ENCODE data around the gene BLVRA. TPM values are rescaled to one million over a fixed set of nuclear protein-coding genes. Genes with fewer than 3 reads are reported as not detected.

Gene BLVRA
- total RNA-seq, 2 experiments from 2014 or later = 0.91 TPM; not detected in 1

DNA sequence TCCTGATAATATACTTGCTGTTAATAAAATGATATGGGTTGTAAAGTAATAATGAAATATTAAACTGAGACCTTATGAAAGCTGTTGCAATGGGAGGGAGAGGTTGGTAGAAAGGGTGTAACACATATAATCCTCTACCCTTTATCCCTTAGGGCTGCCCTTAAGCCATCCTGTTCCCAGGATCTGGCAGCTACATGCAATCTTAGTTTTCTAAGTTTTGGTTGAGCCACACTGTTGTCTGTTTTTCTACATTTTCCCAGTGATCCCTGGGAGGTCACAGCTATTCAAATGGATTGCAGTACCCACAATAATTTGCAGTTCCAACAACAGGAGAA, 35.5 kb upstream of the BLVRA start:
- Histone ChIP-seq H2AFZ (ENCODE audit: low read length) (no peak overlapping the region), H3K36me3 (ENCODE audit: insufficient read depth, low read length) (peaks cover 34% of the 10 kb centered on the region), H3K4me1 (ENCODE audit: insufficient read depth, low read length, poor library complexity, severe bottlenecking) (peaks cover 6% of the 10 kb centered on the region), H4K20me1 (ENCODE audit: insufficient read depth, low read length) (peaks cover 16% of the 10 kb centered on the region), H3K9me2 (ENCODE audit: insufficient read depth, low read length) (no peaks in the 10 kb centered on the region), H3K9me3 (ENCODE audit: low read length) (peaks cover 20% of the 10 kb centered on the region; the same call in 1 of the 2 replicates), H3K27ac (ENCODE audit: low read depth, low read length, poor library complexity, severe bottlenecking) (no peak overlapping the region), H3K4me2 (ENCODE audit: low read length) (no peak overlapping the region), H3K79me2 (ENCODE audit: insufficient read depth, low read depth, low read length) (peaks cover 92% of the 10 kb centered on the region), H3K4me3 (ENCODE audit: low read depth, low read length, poor library complexity, severe bottlenecking) (no peak overlapping the region)
- no TSS peak for BruUV-seq (replicated peaks)
- ChIA-PET POLR2A (interaction anchor here (1.0 kb wide), 1 partner anchor 145 kb away, joined by 4 read pairs; no protein-coding TSS in a partner anchor), CTCF (ENCODE audit: unreplicated experiment) (interaction anchor here (3.2 kb wide), 1 partner anchor 141 kb away, joined by 16 read pairs; the partner anchor contains the start of gene STK17A)
- TF ChIP-seq, protein P1, sequence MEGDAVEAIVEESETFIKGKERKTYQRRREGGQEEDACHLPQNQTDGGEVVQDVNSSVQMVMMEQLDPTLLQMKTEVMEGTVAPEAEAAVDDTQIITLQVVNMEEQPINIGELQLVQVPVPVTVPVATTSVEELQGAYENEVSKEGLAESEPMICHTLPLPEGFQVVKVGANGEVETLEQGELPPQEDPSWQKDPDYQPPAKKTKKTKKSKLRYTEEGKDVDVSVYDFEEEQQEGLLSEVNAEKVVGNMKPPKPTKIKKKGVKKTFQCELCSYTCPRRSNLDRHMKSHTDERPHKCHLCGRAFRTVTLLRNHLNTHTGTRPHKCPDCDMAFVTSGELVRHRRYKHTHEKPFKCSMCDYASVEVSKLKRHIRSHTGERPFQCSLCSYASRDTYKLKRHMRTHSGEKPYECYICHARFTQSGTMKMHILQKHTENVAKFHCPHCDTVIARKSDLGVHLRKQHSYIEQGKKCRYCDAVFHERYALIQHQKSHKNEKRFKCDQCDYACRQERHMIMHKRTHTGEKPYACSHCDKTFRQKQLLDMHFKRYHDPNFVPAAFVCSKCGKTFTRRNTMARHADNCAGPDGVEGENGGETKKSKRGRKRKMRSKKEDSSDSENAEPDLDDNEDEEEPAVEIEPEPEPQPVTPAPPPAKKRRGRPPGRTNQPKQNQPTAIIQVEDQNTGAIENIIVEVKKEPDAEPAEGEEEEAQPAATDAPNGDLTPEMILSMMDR (conservative IDR thresholded peaks at IDR 0.05; ENCODE audit: low read length) = no peak
- TF ChIP-seq EZH2phosphoT487 (IDR thresholded peaks at IDR 0.05; ENCODE audit: borderline replicate concordance, low read depth, low read length) = no peak
- no peak for DNase-seq (ENCODE audit: low spot score)
- intact Hi-C loops (cut with micrococcal nuclease; ENCODE audit: unreplicated experiment) = loop anchor here (10.0 kb wide), 2 partner anchors 232 to 268 kb away; no protein-coding TSS in a partner anchor

- Histone ChIP-seq H3K79me2 (ENCODE audit: insufficient read depth, low read depth, low read length) (peaks cover 81% of the 10 kb centered on the region), H2AFZ (ENCODE audit: low read length) (no peak overlapping the region), H3K9me3 (ENCODE audit: low read length) (peaks cover 13% of the 10 kb centered on the region; the same call in 1 of the 2 replicates), H3K27ac (ENCODE audit: low read depth, low read length, poor library complexity, severe bottlenecking) (no peak overlapping the region), H3K4me2 (ENCODE audit: low read length) (no peak overlapping the region), H4K20me1 (ENCODE audit: insufficient read depth, low read length) (peaks cover 16% of the 10 kb centered on the region), H3K36me3 (ENCODE audit: insufficient read depth, low read length) (peaks cover 26% of the 10 kb centered on the region), H3K4me3 (ENCODE audit: low read depth, low read length, poor library complexity, severe bottlenecking) (no peak overlapping the region), H3K9me2 (ENCODE audit: insufficient read depth, low read length) (no peaks in the 10 kb centered on the region), H3K4me1 (ENCODE audit: insufficient read depth, low read length, poor library complexity, severe bottlenecking) (peaks cover 17% of the 10 kb centered on the region)
- ChIA-PET CTCF (ENCODE audit: unreplicated experiment) (no interaction called here), POLR2A (interaction anchor here (1.0 kb wide), 1 partner anchor 143 kb away, joined by 3 read pairs; the partner anchor contains the start of gene STK17A)
- TF ChIP-seq EZH2phosphoT487 (IDR thresholded peaks at IDR 0.05; ENCODE audit: borderline replicate concordance, low read depth, low read length) = no peak
- TF ChIP-seq, protein P1 (conservative IDR thresholded peaks at IDR 0.05; ENCODE audit: low read length) = no peak
- BruUV-seq (replicated peaks) = no TSS peak
- intact Hi-C loops (cut with micrococcal nuclease; ENCODE audit: unreplicated experiment) = loop anchor here (5.0 to 10.0 kb wide), 3 partner anchors 112 to 270 kb away; no protein-coding TSS in a partner anchor
- no peak for DNase-seq (ENCODE audit: low spot score)
Observed at GRCh38 chr7:43725251-43725650, 33.2 kb upstream of the BLVRA start.

GRCh38 chr7:43726466-43726865, 32.0 kb upstream of the BLVRA start:
- H3K4me3 ChIP-seq (ENCODE audit: low read depth, low read length, poor library complexity, severe bottlenecking) = no peak overlapping the region

More at GRCh38 chr7:43726466-43726865, 32.0 kb upstream of the BLVRA start:
- DNase-seq (ENCODE audit: low spot score) = no peak
- Histone ChIP-seq H3K79me2 (ENCODE audit: insufficient read depth, low read depth, low read length) (peaks cover 69% of the 10 kb centered on the region), H3K36me3 (ENCODE audit: insufficient read depth, low read length) (peaks cover 18% of the 10 kb centered on the region), H3K27ac (ENCODE audit: low read depth, low read length, poor library complexity, severe bottlenecking) (no peak overlapping the region), H3K4me2 (ENCODE audit: low read length) (peak overlapping the region; percentile 70), H3K4me1 (ENCODE audit: insufficient read depth, low read length, poor library complexity, severe bottlenecking) (peaks cover 19% of the 10 kb centered on the region), H4K20me1 (ENCODE audit: insufficient read depth, low read length) (peaks cover 16% of the 10 kb centered on the region), H3K9me3 (ENCODE audit: low read length) (peaks cover 13% of the 10 kb centered on the region; the same call in 1 of the 2 replicates), H2AFZ (ENCODE audit: low read length) (no peak overlapping the region), H3K9me2 (ENCODE audit: insufficient read depth, low read length) (no peaks in the 10 kb centered on the region)
- POLR2A ChIA-PET = no interaction called here
- intact Hi-C loops (cut with micrococcal nuclease; ENCODE audit: unreplicated experiment) = loop anchor here (5.0 to 10.0 kb wide), 3 partner anchors 111 to 272 kb away; no protein-coding TSS in a partner anchor
- TF ChIP-seq, protein P1 (conservative IDR thresholded peaks at IDR 0.05; ENCODE audit: low read length) = no peak
- TF ChIP-seq EZH2phosphoT487 (IDR thresholded peaks at IDR 0.05; ENCODE audit: borderline replicate concordance, low read depth, low read length) = no peak
- no TSS peak for BruUV-seq (replicated peaks)
- CTCF ChIA-PET (ENCODE audit: unreplicated experiment) = no interaction called here

Measured in OCI-LY7 (cell line).